ENCODE results near the gene EN2.

The EN2 gene

DNA sequence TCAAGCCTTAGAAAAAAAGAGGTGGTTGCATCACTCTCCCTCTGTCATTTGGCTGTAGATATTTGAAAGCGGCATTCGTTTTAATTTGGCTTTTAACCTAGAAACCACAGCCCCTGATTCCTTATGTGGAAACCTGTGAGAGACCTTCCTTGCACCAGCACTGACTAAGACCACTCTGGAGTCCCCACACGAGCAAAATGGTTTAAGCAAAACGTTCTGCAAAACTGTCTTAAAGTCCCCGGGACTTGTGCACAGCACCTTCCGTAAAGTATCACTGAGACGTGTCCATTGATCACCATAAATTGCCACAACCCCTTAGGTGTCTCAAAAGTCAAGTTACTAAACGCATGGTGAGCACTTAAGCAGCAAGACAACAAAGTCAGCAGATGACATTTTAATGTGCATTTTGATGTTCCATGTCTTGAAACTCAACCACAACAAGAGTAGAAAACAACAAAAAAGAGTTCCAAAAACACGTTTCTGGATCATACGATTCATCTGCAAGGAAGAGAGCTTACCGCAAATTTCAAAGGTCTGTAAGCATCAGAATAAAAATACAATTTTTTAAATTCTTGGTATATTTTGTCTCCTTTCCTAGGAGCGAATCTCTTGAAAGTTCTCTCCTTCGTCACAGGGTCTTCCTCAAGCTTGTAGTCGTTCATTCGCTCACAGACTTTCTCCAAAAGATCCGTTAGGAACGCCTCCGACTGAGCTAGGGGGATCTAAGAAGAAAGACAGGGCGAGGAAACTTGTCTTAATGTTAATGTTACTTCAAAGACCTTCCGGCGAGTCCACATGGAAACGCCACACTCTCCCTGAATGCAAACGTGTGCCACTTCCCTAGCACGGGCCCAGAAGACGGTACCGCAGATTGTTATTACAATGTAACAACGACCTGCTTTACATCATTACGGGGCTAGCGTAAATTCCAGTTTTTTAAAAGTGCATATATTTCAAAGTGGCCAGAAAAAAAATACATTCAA, 50.7 kb downstream of the EN2 start:
- DNase-seq (ENCODE audit: low read depth in 2 of 2) = no peak

DNA sequence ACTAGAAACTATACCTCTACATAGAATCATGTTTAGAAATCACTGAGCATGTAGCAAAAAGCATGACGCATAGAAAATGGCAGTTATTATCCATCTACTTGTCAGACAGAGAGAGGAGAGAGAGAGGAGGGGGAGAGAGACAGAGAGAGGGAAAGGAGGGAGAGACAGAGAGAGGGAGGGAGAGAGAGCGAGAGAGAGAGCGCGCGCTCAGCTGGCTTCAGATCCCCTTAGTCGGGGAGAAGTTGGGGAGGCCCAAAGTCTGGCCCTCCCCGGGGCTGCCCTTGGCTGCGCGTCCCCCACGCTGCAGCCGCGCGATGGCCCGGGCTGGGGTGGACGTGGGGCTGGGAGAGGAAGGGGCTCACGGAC, 51.4 kb downstream of the EN2 start:
- DNase-seq (ENCODE audit: low read depth in 2 of 2) = no peak

DNA sequence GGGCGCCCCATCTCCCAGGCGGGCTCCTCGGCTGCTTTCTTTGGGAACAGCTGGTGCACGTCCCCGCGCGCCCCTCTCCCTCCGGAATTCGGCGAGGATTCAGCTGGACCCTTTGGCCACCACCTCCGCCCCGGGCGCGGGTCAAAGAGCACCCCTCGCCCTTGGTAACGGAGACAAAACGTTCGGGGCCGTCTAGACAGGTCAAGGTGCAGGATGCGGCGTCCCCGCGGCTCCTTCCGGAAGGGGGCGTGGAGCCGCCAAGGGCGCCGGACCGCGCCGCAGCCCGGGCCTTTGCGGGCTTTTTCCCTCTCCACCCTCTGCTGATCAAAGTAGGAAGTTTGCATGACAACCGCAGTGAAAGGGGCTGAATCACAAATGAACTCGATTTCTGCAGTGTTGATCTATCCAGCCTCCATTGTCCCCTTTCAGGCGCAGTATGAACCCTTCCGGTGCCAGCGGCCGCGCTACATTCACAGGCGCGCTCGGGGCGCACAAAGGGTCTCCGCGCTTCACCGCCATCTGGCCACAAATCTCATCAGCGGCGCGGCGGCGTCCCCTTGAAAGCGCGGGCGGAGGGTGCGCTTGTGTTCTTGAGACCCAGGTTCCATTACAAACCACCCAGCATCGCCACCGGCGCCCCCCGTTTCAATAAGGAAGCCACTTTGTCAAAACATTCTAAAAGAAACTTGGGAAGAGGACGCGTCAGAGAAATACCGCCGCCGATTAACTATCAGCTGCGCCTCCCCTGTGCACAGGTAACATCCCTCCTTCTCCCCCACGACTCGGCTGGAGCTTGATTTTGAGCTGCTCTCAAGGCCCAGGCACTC, 52.0 kb downstream of the EN2 start:
- no peak for DNase-seq (ENCODE audit: low read depth in 2 of 2)

DNA sequence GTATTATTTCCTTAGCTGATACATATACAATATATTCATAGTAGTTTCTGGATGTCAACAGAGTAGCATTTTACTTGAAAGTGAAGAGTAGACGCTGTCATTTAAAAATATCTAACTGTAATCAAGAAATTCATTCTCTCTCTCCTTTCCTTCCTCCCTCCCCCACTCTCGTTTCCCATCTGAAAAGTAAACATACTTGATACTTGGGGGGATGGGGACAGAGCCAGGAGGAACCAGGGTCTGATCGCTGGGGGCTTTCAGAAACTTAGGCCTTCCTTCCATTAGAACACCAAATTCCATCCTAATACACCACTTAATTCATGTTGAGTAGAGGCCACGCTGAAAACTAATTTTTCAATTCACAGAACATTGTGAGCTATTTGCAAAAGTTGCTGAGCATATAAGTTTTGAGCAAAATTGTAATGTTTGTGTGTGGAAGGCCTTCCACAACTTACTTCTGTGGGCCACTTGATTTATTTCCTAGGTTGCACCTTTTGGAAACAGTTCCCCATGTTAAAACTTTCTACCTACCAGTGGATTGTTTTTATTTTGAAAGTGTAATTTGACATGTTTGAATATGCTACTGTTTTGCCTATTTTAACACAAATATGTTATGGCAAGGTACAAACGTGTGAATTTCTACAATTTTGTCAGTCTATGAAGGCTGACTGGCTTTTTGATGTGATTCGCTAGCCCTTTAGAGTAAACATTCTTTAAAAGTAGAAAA, 53.2 kb downstream of the EN2 start:
- DNase-seq (ENCODE audit: low read depth in 2 of 2) = no peak

DNA sequence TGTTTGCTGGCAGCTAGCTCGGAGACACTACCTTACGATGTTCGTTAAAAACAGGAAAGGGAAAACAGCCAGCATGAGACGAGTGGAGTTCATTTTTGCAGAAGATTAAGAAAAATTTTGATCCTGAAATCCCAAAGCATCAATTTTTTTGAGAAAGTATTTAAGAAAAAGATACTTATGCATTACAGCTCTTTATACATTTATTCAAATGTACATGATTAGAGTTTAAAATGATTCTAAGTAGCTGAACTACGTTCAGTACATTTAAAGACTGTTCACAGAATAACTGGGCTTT, 53.7 kb downstream of the EN2 start:
- DNase-seq (ENCODE audit: low read depth in 2 of 2) = no peak

DNA sequence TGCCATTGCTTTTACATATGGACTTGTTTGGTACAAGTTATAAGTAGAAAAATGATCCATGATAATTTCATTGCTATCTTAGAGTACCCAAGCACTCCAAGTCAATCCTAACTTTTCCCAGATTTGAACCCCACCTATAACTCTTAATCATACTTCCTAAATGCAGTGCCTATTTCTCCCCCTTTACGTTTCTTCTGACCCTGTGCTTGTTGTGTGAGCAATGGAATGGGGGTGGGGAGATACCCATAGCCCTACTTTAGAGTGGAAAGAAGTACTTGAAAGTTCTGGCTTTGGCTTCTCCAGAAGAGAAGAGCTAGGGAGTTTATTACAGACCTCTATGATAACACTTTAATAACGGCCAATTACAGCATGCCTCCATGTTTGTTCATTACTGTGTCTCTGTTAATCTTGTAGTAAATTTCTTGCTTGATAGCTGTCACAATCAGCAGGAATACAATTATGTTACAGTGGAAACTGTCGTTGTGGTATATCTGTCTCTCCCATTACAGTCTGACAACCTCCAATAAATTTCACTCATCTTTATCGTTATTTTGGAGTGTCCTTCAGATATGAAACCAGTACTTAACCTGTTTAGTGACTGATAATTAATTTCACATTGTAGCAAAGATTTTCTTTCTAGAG, 54.4 kb downstream of the EN2 start:
- no peak for DNase-seq (ENCODE audit: low read depth in 2 of 2)

DNA sequence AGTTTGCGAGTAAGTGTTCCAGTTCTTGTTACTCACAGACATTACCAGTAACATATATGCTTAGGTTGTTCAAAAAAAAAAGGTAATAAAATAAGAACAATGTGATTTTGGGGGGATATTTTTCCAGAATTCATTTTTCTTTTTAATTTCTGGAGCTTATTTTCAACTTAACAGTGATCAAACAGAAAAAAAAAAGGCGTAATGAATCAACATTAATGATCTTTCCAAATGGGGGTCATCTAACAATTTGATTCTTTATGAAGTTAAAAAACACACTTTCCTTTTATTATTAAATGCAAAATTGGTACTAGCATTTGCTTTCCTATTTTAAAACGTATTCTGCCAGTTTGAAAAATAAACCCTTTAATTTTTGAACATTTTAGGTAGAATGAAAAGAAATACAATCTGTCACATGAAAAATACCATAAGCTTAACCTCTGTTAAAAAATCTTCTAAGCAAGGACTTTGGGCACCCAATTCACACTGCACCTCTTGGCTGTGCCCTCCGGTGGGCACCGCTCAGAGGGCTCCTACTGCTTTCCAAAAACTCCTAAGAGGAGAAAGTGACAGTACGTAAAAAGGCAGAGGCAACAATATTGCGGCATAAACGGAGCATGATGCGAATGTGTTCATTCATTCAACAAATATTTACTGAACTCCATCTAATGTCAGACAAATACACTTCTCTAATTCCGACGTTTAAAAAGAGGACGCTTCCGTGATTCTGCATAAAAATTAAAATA, 55.8 kb downstream of the EN2 start:
- no peak for DNase-seq (ENCODE audit: low read depth in 2 of 2)

DNA sequence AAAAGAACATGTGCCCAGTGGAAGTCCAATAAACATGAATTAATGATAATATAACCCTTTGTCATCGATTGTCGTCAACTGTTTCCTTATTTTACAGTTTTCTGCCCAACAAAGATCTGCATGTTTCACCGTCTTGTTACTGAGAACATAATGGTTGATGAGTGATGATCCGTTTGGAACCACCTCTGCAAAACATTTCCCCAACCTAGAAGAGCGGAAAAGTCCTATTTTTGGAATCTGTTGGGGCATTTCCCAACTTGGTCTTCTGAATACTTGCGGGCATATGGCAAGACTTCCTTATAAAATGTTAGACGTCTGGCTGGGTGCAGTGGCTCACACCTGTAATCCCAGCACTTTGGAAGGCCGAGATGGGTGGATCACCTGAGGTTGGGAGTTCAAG, 56.4 kb downstream of the EN2 start:
- DNase-seq (ENCODE audit: low read depth in 2 of 2) = no peak

Data from stimulated activated CD4-positive, alpha-beta T cell treated with anti-CD3 and anti-CD28 coated beads, Interleukin-1b, Interleukin-23, amount 100 ng/mL, for 1 hour (primary cell).